ENCODE results near the gene ECI1.

Gene ECI1

GRCh38 chr16:2280981-2281542, 29.7 kb upstream of the ECI1 start:
- TF ChIP-seq REST (IDR thresholded peaks at IDR 0.05; ENCODE audit: low read depth) (peak; percentile 80), USF1 (IDR thresholded peaks at IDR 0.05) (no peak)

DNA sequence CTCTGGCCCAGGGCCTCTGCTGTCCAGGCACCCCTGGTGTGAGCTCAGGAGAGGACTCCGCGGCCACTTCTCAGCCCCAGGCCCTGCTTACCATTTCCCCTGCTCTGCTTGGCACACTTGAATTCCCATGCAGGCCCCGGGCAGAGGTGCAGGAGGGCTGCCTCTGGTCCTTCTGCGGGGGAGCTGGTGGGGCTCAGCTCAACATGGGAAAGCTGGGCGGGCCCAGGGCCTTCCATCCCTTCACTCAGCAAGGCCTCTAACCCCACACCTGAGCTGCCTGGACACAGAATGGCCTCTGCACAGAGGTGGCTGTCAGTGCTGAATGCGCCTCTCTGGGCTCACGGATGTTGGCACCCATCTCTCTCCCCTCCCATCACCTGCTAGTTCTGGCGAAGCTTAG, 29.1 kb upstream of the ECI1 start:
- no peak for TF ChIP-seq EP300 (IDR thresholded peaks at IDR 0.05; ENCODE audit: borderline replicate concordance)
- TF ChIP-seq, protein P1, sequence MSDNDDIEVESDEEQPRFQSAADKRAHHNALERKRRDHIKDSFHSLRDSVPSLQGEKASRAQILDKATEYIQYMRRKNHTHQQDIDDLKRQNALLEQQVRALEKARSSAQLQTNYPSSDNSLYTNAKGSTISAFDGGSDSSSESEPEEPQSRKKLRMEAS (IDR thresholded peaks at IDR 0.05): no peak
- TF ChIP-seq TCF12 (IDR thresholded peaks at IDR 0.05; ENCODE audit: low read depth): no peak
- no peak for TF ChIP-seq REST (IDR thresholded peaks at IDR 0.05; ENCODE audit: low read depth)

DNA sequence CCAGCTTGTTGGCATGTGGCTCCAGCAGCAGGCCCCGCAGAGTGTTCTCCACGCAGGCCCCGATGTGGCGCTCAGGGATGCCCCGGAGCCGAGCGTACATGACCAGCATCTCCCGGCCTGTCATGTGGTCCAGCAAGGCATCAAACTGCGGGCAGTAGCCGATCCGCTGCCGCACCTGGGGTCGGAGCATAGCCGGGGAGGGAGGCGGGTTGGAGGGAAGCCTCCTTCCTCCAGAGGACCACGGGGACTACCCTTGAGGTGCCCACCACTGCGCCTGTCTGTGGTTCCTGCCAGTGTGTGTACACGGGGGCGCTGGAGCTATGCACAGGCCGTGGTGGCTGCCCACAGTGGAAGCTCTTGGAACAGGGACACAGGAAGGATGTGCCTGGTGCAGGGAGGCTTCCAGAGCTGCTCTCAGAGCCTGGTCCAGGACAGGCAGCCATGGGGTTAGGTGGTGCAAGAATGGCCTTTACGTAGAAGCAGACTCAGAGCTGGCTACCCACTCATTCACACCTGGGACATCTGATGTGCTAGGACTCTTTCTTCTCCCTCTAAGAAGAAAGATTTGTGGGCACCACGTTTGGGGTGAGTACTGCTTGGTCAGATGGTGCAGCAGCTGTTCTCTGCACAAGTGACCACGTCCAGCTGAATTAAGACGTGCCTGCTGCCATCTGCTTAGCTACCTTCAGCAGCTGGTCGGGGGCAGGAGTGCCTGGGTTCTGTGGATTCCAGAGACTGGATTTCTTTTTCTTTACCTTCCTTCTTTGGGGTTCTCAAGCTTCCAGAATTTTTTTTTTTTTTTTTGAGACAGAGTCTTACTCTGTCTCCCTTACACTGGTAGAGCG, 27.8 kb upstream of the ECI1 start:
- TF ChIP-seq REST (IDR thresholded peaks at IDR 0.05; ENCODE audit: low read depth) (no peak), NFIC (IDR thresholded peaks at IDR 0.05) (no peak), EGR1 (IDR thresholded peaks at IDR 0.05) (no peak), RAD21 (IDR thresholded peaks at IDR 0.05; ENCODE audit: low read depth) (no peak), YY1 (IDR thresholded peaks at IDR 0.05; ENCODE audit: low read depth) (no peak), TCF12 (IDR thresholded peaks at IDR 0.05; ENCODE audit: low read depth) (no peak), ZBTB7A (IDR thresholded peaks at IDR 0.05; ENCODE audit: low read depth) (no peak), CREB1 (IDR thresholded peaks at IDR 0.05; ENCODE audit: low read depth) (no peak), TAF1 (IDR thresholded peaks at IDR 0.05; ENCODE audit: low read depth) (no peak), EP300 (IDR thresholded peaks at IDR 0.05; ENCODE audit: borderline replicate concordance) (no peak), USF1 (IDR thresholded peaks at IDR 0.05) (no peak), FOXM1 (IDR thresholded peaks at IDR 0.05; ENCODE audit: borderline replicate concordance, low read depth) (no peak), TEAD4 (IDR thresholded peaks at IDR 0.05) (no peak), CEBPB (IDR thresholded peaks at IDR 0.05) (no peak)
- TF ChIP-seq, protein P1 (IDR thresholded peaks at IDR 0.05): no peak

GRCh38 chr16:2278272-2278608, 26.9 kb upstream of the ECI1 start:
- no peak for TF ChIP-seq CEBPB (IDR thresholded peaks at IDR 0.05)
- no peak for TF ChIP-seq TAF1 (IDR thresholded peaks at IDR 0.05; ENCODE audit: low read depth)
- no peak for TF ChIP-seq CREB1 (IDR thresholded peaks at IDR 0.05; ENCODE audit: low read depth)
- TF ChIP-seq TEAD4 (IDR thresholded peaks at IDR 0.05): no peak
- no peak for TF ChIP-seq RAD21 (IDR thresholded peaks at IDR 0.05; ENCODE audit: low read depth)
- TF ChIP-seq TCF12 (IDR thresholded peaks at IDR 0.05; ENCODE audit: low read depth): no peak
- TF ChIP-seq REST (IDR thresholded peaks at IDR 0.05; ENCODE audit: low read depth): no peak
- no peak for TF ChIP-seq FOXM1 (IDR thresholded peaks at IDR 0.05; ENCODE audit: borderline replicate concordance, low read depth)
- no peak for TF ChIP-seq ZBTB7A (IDR thresholded peaks at IDR 0.05; ENCODE audit: low read depth)
- TF ChIP-seq, protein P1 (IDR thresholded peaks at IDR 0.05): no peak
- no peak for TF ChIP-seq NFIC (IDR thresholded peaks at IDR 0.05)
- no peak for TF ChIP-seq USF1 (IDR thresholded peaks at IDR 0.05)
- TF ChIP-seq YY1 (IDR thresholded peaks at IDR 0.05; ENCODE audit: low read depth): no peak
- TF ChIP-seq EGR1 (IDR thresholded peaks at IDR 0.05): no peak
